NB4 (cell line): Measurements from ENCODE around the gene PDZD4.

Source experiments
- DNase-seq: peaks from one replicate; pipeline ENCODE4 v3.0.0; 2010; ENCODE audit warnings: low read depth
- H3K4me3 ChIP-seq: one replicate; pipeline ENCODE4 v1.5.1; 2011; ENCODE audit warnings: mild to moderate bottlenecking, low read depth, low read length, moderate library complexity
- MAX ChIP-seq: IDR thresholded peaks from 2 replicates; pipeline ENCODE4 v1.6.1; 2011; ENCODE audit warnings: low read depth, low read length
- MYC ChIP-seq: IDR thresholded peaks from 2 replicates; pipeline ENCODE4 v1.6.1; 2011; ENCODE audit warnings: low read depth, low read length
- POLR2A ChIP-seq: IDR thresholded peaks from 2 replicates; pipeline ENCODE4 v1.6.1; 2011; ENCODE audit warnings: mild to moderate bottlenecking; ENCODE audit not compliant: insufficient read length; ENCODE audit errors: extremely low read depth
- TF ChIP-seq, protein P1 (sequence below): IDR thresholded peaks from one replicate; pipeline ENCODE4 v1.5.1; 2012; ENCODE audit warnings: low read depth, low read length

PDZD4 gene

GRCh38 chrX:153797415-153798015, 32.8 kb downstream of the PDZD4 start:
- TF ChIP-seq, protein P1, sequence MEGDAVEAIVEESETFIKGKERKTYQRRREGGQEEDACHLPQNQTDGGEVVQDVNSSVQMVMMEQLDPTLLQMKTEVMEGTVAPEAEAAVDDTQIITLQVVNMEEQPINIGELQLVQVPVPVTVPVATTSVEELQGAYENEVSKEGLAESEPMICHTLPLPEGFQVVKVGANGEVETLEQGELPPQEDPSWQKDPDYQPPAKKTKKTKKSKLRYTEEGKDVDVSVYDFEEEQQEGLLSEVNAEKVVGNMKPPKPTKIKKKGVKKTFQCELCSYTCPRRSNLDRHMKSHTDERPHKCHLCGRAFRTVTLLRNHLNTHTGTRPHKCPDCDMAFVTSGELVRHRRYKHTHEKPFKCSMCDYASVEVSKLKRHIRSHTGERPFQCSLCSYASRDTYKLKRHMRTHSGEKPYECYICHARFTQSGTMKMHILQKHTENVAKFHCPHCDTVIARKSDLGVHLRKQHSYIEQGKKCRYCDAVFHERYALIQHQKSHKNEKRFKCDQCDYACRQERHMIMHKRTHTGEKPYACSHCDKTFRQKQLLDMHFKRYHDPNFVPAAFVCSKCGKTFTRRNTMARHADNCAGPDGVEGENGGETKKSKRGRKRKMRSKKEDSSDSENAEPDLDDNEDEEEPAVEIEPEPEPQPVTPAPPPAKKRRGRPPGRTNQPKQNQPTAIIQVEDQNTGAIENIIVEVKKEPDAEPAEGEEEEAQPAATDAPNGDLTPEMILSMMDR: no peak
- TF ChIP-seq POLR2A (no peak), MYC (no peak)
- DNase-seq: no peak

GRCh38 chrX:153794897-153795816, 35.2 kb downstream of the PDZD4 start:
- no peak for DNase-seq
- TF ChIP-seq MYC (no peak), POLR2A (no peak), MAX (no peak)
- TF ChIP-seq, protein P1: no peak
- peak overlapping the region; percentile 77 for H3K4me3 ChIP-seq

More at GRCh38 chrX:153797415-153798015, 32.8 kb downstream of the PDZD4 start:
- no peak overlapping the region for H3K4me3 ChIP-seq

- peak; percentile 96 for DNase-seq
- peak; percentile 40 for TF ChIP-seq POLR2A
- TF ChIP-seq MYC: peak; percentile 76
- peak; percentile 88 for TF ChIP-seq MAX
- TF ChIP-seq, protein P1: no peak
- peak within 1 kb of the TSS; percentile 82 for H3K4me3 ChIP-seq
Measured at GRCh38 chrX:153794018-153794896, 36.1 kb downstream of the PDZD4 start, which contains the start of the genes IDH3G and SSR4. IDH3G (minus strand) TSS chrX:153794375; CDS start chrX:153794326, 49 bp downstream. SSR4 (plus strand) TSS chrX:153794668; CDS start chrX:153794688, 20 bp downstream.

- peak; percentile 51 for DNase-seq
- peak overlapping the region; percentile 82 for H3K4me3 ChIP-seq
- TF ChIP-seq MAX: no peak
- no peak for TF ChIP-seq MYC
- TF ChIP-seq, protein P1: no peak
- no peak for TF ChIP-seq POLR2A
Measured at GRCh38 chrX:153793291-153793690, 37.1 kb downstream of the PDZD4 start.

DNA sequence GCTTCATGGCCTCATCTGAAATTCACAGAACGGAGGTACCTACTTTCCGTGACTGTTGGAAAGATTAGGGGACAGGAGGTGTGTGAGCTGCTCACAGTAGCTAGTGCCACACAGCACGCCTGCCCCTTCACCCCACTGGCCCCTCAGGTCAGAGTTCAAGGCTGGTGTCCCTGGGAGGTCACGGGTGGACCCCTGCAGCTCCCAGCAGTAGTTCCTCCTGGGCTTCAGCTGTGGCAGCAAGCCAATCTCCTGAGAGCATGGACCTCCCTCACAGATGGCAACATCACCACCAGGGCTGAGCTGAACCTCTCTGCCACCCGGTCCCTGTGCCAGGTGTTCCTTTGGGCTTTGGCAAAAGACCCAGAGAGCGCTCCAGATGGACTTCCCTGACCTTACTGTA, 38.0 kb downstream of the PDZD4 start:
- H3K4me3 ChIP-seq: no peak overlapping the region
- no peak for DNase-seq
- no peak for TF ChIP-seq MYC
- TF ChIP-seq, protein P1: no peak
- TF ChIP-seq POLR2A: no peak
- TF ChIP-seq MAX: no peak
